Measurements from ENCODE around the gene KIF3C. TPM values are rescaled to one million over a fixed set of nuclear protein-coding genes. Genes with fewer than 3 reads are reported as not detected.

KIF3C gene
- total RNA-seq, 1 donor from 2014 or later, result 3.7 TPM

DNA sequence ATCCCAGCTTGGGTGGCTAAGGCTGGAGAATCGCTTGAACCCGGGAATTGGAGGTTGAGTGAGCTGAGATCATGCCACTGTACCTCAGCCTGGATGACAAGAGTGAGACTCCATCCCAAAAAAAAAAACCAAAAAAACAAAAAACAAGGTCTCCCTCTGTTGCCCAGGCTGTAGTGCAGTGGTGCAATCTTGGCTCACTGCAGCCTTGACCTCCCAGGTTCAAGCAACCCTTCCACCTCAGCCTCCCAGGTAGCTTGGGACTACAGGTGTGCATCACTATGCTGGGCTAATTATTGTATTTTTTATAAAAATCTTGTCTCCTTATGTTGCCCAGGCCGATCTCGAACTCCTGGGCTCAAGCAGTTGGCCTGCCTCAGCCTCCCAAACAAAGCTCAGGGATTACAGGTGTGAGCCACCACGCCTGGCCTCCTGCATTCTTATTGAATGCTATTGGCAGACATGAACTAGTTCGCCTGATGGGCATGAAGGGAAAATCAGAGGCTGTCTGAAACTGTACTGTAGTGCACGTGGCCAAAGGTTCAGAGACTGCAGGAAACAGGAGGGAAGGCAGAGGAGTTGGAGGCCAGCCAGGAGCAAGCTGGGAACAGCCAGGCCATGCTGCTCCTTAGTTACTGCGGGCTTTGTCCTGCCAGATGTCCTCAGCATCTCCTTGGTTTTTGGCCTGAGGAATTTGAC lies 88.0 kb downstream of the KIF3C start:
- Histone ChIP-seq H3K27ac (ENCODE audit: low read depth, low read length) (no peak overlapping the region), H3K9me3 (ENCODE audit: control insufficient read depth in 3 of 3, low read length in 3 of 3) (no peaks in the 10 kb centered on the region), H3K4me3 (ENCODE audit: low read length in 3 of 3) (no peak overlapping the region), H3K36me3 (ENCODE audit: control insufficient read depth in 3 of 3, insufficient read depth in 3 of 3, low read length in 3 of 3) (no peaks in the 10 kb centered on the region), H3K9ac (ENCODE audit: low read depth in 1 of 3, low read length in 3 of 3) (no peak overlapping the region), H3K4me1 (ENCODE audit: control insufficient read depth in 3 of 3, insufficient read depth in 3 of 3, low read length in 3 of 3) (peaks cover 2 to 15% (median 12%) of the 10 kb centered on the region in 3 donors), H3K27me3 (ENCODE audit: control insufficient read depth in 3 of 3, insufficient read depth in 3 of 3, low read length in 3 of 3) (no peaks in the 10 kb centered on the region)

DNA sequence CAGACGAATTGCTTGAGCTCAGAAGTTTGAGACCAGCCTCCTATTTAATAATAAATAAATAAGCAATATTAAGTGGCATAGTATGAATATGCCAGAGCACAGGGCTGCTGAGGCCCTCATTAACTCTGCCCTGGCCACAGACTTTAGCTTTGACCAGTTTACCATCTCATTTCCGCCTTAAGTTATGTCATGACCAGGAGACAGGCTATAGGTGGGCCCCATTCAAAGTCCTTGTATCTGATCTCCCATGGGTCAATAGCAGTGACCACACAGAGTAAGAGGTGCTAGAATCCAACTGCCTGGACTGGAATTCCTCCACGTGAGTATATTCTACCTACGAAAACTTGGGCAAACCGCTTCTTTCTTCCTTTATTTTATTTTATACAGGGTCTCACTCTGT lies 90.6 kb downstream of the KIF3C start:
- no peak overlapping the region for H3K9ac ChIP-seq (ENCODE audit: low read depth in 1 of 3, low read length in 3 of 3)
- H3K4me3 ChIP-seq (ENCODE audit: low read length in 3 of 3), result no peak overlapping the region
- H3K4me1 ChIP-seq (ENCODE audit: control insufficient read depth in 3 of 3, insufficient read depth in 3 of 3, low read length in 3 of 3), result peaks cover 2 to 15% (median 12%) of the 10 kb centered on the region in 3 donors
- no peaks in the 10 kb centered on the region for H3K27me3 ChIP-seq (ENCODE audit: control insufficient read depth in 3 of 3, insufficient read depth in 3 of 3, low read length in 3 of 3)
- H3K36me3 ChIP-seq (ENCODE audit: control insufficient read depth in 3 of 3, insufficient read depth in 3 of 3, low read length in 3 of 3), result no peaks in the 10 kb centered on the region
- H3K27ac ChIP-seq (ENCODE audit: low read depth, low read length), result no peak overlapping the region
- H3K9me3 ChIP-seq (ENCODE audit: control insufficient read depth in 3 of 3, low read length in 3 of 3), result no peaks in the 10 kb centered on the region

DNA sequence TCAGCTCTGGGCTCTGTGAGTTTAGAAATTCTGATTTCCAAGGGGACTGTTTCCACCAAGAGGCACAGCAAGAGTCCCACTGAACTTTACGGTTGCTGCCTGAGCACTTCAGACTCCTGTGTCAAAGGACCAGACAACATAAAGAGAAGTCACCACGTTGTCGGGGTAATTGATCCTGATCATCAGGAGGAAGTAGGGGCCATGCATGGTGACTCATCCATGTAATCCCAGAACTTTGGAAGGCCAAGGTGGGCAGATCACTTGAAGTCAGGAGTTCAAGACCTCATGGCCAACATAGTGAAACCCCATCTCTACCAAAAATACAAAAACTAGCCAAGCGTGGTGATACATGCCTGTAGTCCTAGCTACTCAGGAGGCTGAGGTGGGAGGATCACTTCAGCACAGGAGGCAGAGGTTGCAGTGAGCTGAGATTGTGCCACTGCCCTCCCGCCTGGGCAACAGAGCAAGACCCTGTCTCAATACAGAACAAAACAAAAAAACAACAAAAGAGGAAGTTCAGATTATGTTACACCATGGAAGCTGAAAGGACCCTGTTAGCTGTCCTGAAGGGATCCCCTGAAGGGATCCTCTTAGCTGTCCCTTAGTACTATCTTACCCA lies 94.6 kb downstream of the KIF3C start:
- Histone ChIP-seq H3K9me3 (ENCODE audit: control insufficient read depth in 3 of 3, low read length in 3 of 3) (no peaks in the 10 kb centered on the region), H3K36me3 (ENCODE audit: control insufficient read depth in 3 of 3, insufficient read depth in 3 of 3, low read length in 3 of 3) (no peaks in the 10 kb centered on the region), H3K4me1 (ENCODE audit: control insufficient read depth in 3 of 3, insufficient read depth in 3 of 3, low read length in 3 of 3) (no peaks in the 10 kb centered on the region), H3K9ac (ENCODE audit: low read depth in 1 of 3, low read length in 3 of 3) (no peak overlapping the region), H3K4me3 (ENCODE audit: low read length in 3 of 3) (no peak overlapping the region), H3K27me3 (ENCODE audit: control insufficient read depth in 3 of 3, insufficient read depth in 3 of 3, low read length in 3 of 3) (no peaks in the 10 kb centered on the region), H3K27ac (ENCODE audit: low read depth, low read length) (no peak overlapping the region)

DNA sequence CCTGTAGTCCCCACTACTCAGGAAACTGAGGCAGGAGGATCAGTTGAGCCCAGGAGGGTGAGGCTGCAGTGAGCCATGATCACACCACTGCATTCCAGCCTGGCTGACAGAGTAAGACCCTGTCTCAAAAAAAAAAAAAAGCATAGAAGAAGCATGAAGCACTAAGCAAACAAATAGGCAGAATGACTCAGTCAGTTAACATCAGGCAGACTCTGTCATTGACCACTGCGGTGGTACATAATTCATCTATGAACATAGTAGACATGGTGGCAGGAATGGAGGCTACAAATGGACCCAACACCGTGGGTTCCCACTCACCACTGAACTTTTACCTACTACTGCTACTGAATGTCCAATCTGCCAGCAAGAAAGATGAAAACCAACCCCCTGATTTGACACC lies 96.4 kb downstream of the KIF3C start:
- Histone ChIP-seq H3K4me3 (ENCODE audit: low read length in 3 of 3) (no peak overlapping the region), H3K27ac (ENCODE audit: low read depth, low read length) (no peak overlapping the region), H3K9ac (ENCODE audit: low read depth in 1 of 3, low read length in 3 of 3) (no peak overlapping the region), H3K27me3 (ENCODE audit: control insufficient read depth in 3 of 3, insufficient read depth in 3 of 3, low read length in 3 of 3) (no peaks in the 10 kb centered on the region), H3K4me1 (ENCODE audit: control insufficient read depth in 3 of 3, insufficient read depth in 3 of 3, low read length in 3 of 3) (no peaks in the 10 kb centered on the region), H3K36me3 (ENCODE audit: control insufficient read depth in 3 of 3, insufficient read depth in 3 of 3, low read length in 3 of 3) (no peaks in the 10 kb centered on the region), H3K9me3 (ENCODE audit: control insufficient read depth in 3 of 3, low read length in 3 of 3) (no peaks in the 10 kb centered on the region)

DNA sequence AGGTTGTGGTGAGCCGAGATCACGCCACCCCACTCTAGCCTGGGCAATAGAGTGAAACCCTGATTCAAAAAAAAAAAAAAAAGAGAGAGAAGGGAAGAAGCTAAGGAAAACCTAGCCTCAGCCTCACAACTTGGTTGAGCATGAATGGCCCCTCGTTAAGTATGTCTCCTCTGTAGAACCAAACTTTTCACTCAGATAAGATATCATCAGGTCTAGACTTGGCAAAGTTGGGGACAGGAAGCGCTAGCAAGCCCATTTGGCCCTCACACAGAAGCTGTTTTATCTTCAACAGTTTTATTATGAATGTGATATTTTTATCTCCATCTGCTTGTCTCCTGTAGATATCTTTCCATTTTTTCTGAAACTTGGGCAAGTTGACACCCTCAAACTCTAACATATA lies 100.5 kb downstream of the KIF3C start:
- H3K27ac ChIP-seq (ENCODE audit: low read depth, low read length), result no peak overlapping the region
- H3K36me3 ChIP-seq (ENCODE audit: control insufficient read depth in 3 of 3, insufficient read depth in 3 of 3, low read length in 3 of 3), result no peaks in the 10 kb centered on the region
- peaks cover 4 to 11% (median 10%) of the 10 kb centered on the region in 3 donors for H3K4me1 ChIP-seq (ENCODE audit: control insufficient read depth in 3 of 3, insufficient read depth in 3 of 3, low read length in 3 of 3)
- no peaks in the 10 kb centered on the region for H3K27me3 ChIP-seq (ENCODE audit: control insufficient read depth in 3 of 3, insufficient read depth in 3 of 3, low read length in 3 of 3)
- H3K9ac ChIP-seq (ENCODE audit: low read depth in 1 of 3, low read length in 3 of 3), result no peak overlapping the region
- no peaks in the 10 kb centered on the region for H3K9me3 ChIP-seq (ENCODE audit: control insufficient read depth in 3 of 3, low read length in 3 of 3)
- no peak overlapping the region for H3K4me3 ChIP-seq (ENCODE audit: low read length in 3 of 3)

DNA sequence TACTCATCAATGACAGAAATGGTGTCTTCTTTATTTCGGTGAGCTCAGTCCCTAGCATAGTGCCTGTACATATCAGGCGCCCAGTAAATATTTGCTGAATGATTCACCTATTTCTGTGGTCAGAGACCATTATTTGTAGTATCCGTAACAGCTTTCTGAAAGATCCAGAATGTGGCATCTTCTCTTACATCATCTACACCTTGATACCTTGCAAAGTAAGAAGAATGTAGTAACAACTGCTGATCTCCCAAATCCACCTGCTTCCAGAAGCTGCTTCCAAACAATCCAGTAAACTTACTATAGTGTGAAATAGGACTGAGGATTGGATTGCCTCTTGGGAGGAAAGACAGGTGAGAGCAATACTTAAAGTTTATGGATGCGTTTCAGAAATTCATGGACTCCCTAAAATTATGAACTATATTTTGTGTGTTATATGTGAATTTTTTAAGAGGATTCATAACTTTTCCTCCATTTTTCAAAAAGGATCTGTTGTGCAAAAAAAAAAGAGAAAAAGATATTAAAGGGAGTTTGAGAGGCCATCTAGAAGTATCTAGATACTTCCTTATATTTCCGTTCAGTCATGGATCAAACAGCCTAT lies 103.1 kb downstream of the KIF3C start:
- peak overlapping the region; percentile 84 to 97 (median 88) for H3K4me3 ChIP-seq (ENCODE audit: low read length in 3 of 3)
- H3K27ac ChIP-seq (ENCODE audit: low read depth, low read length), result peak overlapping the region; percentile 94
- no peaks in the 10 kb centered on the region for H3K27me3 ChIP-seq (ENCODE audit: control insufficient read depth in 3 of 3, insufficient read depth in 3 of 3, low read length in 3 of 3)
- H3K9ac ChIP-seq (ENCODE audit: low read depth in 1 of 3, low read length in 3 of 3), result peak overlapping the region; percentile 80 to 83 (median 81)
- H3K4me1 ChIP-seq (ENCODE audit: control insufficient read depth in 3 of 3, insufficient read depth in 3 of 3, low read length in 3 of 3), result peaks cover 4 to 18% (median 14%) of the 10 kb centered on the region in 3 donors
- no peaks in the 10 kb centered on the region for H3K9me3 ChIP-seq (ENCODE audit: control insufficient read depth in 3 of 3, low read length in 3 of 3)
- H3K36me3 ChIP-seq (ENCODE audit: control insufficient read depth in 3 of 3, insufficient read depth in 3 of 3, low read length in 3 of 3), result peaks cover 0 to 1% (median 0%) of the 10 kb centered on the region in 3 donors

DNA sequence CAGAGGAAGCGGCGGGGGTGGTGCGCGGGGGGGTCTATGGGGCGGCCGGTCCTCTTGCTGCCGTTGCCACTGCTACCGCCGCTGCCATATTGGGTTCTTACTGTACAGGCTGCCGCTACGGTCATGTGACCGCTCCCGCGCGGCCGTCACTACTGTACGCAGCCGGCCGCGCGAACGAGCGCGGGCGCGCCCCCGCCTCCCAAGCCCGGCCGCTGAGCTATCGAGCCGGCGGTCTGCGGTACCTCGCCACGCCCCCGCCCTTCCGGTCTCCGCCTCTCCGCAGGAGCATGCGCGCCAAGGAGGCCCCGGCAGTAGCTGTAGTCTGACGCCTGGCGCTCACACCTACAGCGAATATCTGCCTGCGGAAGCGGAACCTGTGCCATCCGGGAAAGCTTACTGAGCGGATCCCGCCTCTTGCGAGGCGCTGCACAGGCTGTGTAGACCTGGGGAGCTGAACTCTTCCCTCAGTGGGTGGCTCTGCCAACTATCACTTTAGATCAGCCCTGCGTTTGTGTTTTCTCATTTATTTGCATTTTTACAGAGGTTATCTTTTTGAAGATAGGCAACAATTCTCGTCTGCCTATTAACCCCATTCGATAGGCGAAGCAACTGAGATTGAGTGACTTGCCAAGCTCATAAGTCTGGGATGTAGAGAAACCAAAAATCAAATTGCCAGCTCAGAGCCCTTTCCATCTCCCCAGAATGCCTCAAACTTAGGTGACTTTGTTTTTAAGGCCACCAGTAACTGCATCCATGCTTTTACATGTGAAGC lies 103.8 kb downstream of the KIF3C start, which contains the start of gene ASXL2:
TSS of gene ASXL2 (minus strand) at position 127 of the 772 bp plus-strand sequence. CDS start 265 bp downstream, outside the sequence.
- Histone ChIP-seq H3K27ac (ENCODE audit: low read depth, low read length) (peak within 1 kb of the TSS; percentile 94), H3K4me3 (ENCODE audit: low read length in 3 of 3) (peak within 1 kb of the TSS; percentile 91 to 97 (median 94)), H3K9me3 (ENCODE audit: control insufficient read depth in 3 of 3, low read length in 3 of 3) (no peaks in the 10 kb centered on the region), H3K4me1 (ENCODE audit: control insufficient read depth in 3 of 3, insufficient read depth in 3 of 3, low read length in 3 of 3) (peaks cover 4 to 20% (median 14%) of the 10 kb centered on the region in 3 donors), H3K9ac (ENCODE audit: low read depth in 1 of 3, low read length in 3 of 3) (peak within 1 kb of the TSS; percentile 91 to 94 (median 93)), H3K36me3 (ENCODE audit: control insufficient read depth in 3 of 3, insufficient read depth in 3 of 3, low read length in 3 of 3) (peaks cover 0 to 2% (median 0%) of the 10 kb centered on the region in 3 donors), H3K27me3 (ENCODE audit: control insufficient read depth in 3 of 3, insufficient read depth in 3 of 3, low read length in 3 of 3) (no peaks in the 10 kb centered on the region)

DNA sequence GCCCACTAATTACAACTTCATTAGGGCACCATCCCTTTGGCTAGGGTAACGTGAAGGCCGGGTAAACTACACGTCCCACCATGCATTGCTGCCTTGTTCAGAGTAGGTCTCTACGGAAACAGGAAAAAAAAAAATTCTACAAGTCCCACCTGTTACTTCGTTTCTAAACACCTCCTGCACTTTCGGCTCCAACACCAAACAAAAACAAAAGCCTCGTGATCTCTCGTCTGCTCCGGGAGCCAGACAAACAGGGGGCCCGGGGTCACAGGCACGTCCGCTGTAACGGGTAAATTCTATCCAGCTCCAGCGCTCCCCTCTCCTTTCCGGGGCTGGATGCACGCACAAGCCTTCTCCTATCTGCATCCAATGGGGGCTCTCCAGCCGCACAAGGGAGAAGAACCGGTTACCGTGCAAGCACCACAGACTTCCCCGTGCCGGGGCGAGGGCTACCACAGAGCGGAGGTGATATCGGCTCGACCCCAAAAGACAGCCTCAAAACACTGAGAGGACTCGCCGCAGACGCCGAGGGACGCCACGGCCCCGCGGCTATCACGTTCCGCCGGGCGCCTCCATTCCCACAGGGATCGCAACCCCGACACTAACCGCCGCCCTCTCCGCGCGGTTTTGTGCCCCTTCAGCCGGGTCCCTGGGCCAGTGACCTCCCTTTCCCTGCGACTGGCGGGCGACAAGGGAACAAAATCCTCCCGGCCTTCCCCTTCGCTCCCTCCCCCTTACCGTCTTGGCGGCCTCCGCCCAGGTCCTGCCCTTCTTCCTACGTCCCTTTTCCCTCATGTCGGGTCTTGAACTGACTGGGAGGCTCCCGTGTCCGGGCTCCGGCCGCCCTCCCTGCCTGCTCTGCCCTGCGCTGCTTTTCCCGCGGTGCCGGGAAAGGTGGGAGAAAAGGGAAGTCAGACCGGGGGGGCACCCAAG lies 104.6 kb downstream of the KIF3C start:
- Histone ChIP-seq H3K27ac (ENCODE audit: low read depth, low read length) (peak overlapping the region; percentile 94), H3K4me3 (ENCODE audit: low read length in 3 of 3) (peak overlapping the region; percentile 91 to 97 (median 94)), H3K4me1 (ENCODE audit: control insufficient read depth in 3 of 3, insufficient read depth in 3 of 3, low read length in 3 of 3) (peaks cover 4 to 20% (median 14%) of the 10 kb centered on the region in 3 donors), H3K9me3 (ENCODE audit: control insufficient read depth in 3 of 3, low read length in 3 of 3) (no peaks in the 10 kb centered on the region), H3K27me3 (ENCODE audit: control insufficient read depth in 3 of 3, insufficient read depth in 3 of 3, low read length in 3 of 3) (no peaks in the 10 kb centered on the region), H3K9ac (ENCODE audit: low read depth in 1 of 3, low read length in 3 of 3) (peak overlapping the region; percentile 91 to 94 (median 93)), H3K36me3 (ENCODE audit: control insufficient read depth in 3 of 3, insufficient read depth in 3 of 3, low read length in 3 of 3) (peaks cover 0 to 2% (median 0%) of the 10 kb centered on the region in 3 donors)
